ENCODE results near the gene CAPN2. TPM values are rescaled to one million over a fixed set of nuclear protein-coding genes. Genes with fewer than 3 reads are reported as not detected.

The CAPN2 gene
- total RNA-seq, 6 experiments from 2014 or later = 380 to 424 (median 413) TPM

DNA sequence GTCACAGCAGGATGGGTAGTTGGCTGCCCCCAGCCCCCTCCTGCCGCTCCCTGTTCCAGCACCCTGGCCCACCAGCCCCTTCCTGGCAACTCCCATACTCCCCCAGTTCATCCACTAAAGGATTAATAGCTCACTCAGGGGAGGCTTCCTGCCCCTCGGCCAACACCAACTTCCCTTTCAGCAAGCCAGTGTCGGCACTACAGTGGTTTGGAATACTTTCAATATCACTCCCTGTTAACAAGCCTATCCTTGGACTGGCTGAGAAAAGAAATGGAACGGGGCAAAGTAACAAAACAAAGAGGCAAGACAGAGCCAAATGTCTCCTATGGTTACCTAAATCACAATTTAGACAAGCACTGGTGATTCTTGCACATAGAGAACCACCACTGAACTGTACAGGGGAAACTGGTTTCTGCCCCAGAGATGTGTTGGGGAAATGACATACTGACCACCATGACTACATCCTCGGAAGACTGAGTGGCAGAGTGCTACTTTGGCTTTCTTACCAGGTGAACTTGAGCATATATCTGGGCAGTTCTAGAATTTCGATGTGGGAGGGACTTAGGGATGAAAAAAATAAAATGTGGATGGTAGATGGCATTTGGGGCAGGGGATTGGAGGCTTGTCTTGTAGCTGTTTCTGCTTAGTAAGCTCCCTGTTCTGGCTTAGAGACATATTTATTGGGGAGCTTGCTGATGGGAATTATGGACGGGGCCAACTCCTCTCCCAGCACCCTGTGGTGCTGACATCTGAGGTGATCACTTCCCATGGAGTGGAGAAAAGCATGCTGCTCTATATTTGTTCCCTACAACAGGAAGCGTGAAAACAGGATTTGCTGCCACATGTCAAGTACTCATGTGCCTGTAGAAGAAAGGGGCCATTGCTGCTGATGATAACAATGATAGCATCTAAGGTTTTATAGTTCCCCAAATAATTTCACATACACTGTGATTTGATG, 7.1 kb upstream of the CAPN2 start:
- Mint-ChIP-seq H3K27me3 (ENCODE audit: insufficient read depth) (peaks cover 2% of the 10 kb centered on the region; the same call in 1 of the 2 replicates), H3K4me1 (ENCODE audit: low read depth) (peaks cover 93% of the 10 kb centered on the region), H3K9me3 (no peaks in the 10 kb centered on the region), H3K27ac (peak overlapping the region; percentile 89), H3K4me3 (peak overlapping the region; percentile 62; the same call in 1 of the 2 replicates), H3K36me3 (ENCODE audit: low read depth) (peaks cover 4% of the 10 kb centered on the region; the same call in 1 of the 2 replicates)
- DNase-seq = no peak
- no peak for TF ChIP-seq CTCF (IDR thresholded peaks at IDR 0.05)

DNA sequence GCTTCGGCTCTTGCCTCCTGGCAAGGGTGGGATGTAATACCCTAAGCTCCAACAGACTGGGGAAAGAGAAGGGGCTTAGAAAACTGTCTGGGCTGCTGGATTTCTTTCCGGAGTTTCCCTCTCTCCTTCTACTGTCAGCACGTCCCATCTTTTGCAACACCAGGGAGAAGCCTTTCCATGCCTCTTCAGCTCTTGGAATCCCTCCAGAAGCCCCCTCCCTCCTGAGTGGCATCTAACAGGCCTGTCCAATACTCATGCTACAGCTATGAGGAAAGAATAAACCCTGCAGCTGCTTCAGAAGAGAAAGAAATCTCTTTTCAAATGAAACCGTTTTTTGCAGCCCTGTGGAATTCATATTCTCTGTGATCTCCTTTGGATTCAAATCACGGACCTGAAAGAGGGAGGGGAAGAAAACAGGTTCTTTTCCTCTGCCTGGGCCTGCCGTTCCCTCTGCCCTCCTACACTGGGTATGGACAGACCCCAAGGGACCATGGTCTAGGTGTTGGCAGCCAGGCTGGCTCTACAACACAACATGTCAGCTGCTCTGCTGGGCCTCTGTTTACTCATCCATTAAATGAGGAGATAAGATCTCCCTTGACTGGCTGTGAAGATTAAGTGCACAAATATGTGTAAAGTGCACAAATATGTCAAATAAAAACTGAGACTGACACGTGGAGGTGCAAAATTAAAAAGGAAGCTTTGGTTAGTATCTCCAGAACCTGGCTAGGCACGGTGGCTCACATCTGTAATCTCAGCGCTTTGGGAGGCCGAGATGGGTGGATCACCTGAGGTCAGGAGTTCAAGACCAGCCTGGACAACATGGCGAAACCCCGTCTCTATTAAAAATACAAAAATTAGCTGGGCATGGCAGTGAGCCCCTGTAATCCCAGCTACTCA, 6.0 kb upstream of the CAPN2 start:
- Mint-ChIP-seq H3K27me3 (ENCODE audit: insufficient read depth) (peaks cover 2% of the 10 kb centered on the region; the same call in 1 of the 2 replicates), H3K27ac (peak overlapping the region; percentile 89), H3K4me3 (peak overlapping the region; percentile 83), H3K9me3 (no peaks in the 10 kb centered on the region), H3K36me3 (ENCODE audit: low read depth) (peaks cover 4% of the 10 kb centered on the region; the same call in 1 of the 2 replicates), H3K4me1 (ENCODE audit: low read depth) (peaks cover 88% of the 10 kb centered on the region)
- TF ChIP-seq CTCF (IDR thresholded peaks at IDR 0.05) = no peak
- peak; percentile 81 for DNase-seq

DNA sequence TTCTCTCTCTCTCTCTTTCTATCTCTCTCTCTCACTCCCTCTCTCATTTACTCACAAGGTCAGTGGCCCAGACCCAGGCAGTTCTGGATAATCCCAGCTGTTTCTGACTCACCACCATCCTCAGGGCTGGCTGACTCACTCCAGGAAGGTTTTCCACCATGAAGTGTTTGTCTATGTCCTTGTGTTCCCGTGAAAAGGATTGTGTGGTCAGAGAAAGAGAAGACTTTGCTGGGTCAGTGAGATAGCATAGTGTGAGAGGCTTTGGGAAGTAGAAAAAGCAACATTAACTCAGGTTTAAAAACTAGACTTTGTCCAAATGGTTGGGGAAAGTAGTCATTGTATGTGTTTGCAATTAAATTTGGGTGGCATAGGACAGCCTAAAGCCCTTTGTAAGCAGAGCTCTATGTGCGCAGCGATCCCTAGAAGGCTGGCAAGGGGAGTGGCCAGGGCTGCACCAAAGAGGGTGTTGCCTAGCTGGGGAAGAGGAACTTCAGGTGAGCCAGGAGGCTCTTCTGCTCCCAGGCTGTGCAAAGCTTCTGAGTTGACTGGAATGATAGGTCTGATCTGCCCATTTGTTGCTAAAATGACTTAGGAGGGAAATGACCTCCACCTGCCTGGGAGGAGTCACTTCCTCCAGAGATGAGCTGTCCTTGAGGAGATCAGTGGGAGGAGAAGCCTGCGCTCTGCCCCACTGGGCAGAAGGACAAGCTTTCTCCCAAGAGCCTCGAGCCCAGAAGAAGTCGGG, 4.9 kb upstream of the CAPN2 start:
- peak; percentile 99 for DNase-seq
- H3K4me3 Mint-ChIP-seq = peak overlapping the region; percentile 83
- peaks cover 86% of the 10 kb centered on the region for H3K4me1 Mint-ChIP-seq (ENCODE audit: low read depth)
- peaks cover 2% of the 10 kb centered on the region; the same call in 1 of the 2 replicates for H3K27me3 Mint-ChIP-seq (ENCODE audit: insufficient read depth)
- TF ChIP-seq CTCF (IDR thresholded peaks at IDR 0.05) = no peak
- peaks cover 4% of the 10 kb centered on the region; the same call in 1 of the 2 replicates for H3K36me3 Mint-ChIP-seq (ENCODE audit: low read depth)
- H3K9me3 Mint-ChIP-seq = no peaks in the 10 kb centered on the region
- peak overlapping the region; percentile 89 for H3K27ac Mint-ChIP-seq

DNA sequence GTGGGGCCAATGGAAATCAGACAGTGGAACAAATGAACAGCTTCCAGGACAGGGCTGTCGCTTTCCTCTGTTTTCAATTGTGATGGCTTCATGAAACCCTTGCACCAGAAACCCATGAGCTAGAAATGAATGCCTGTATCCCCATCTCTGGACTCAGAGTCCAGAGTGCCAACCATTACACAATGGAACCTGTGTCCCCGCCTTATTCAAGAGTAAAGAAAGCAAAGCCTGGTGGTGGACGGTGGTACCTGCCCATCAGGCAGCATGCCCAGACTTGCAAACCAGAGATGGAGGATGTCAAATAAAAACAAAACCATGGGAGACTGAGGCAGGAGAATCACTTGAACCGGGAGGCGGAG, 4.4 kb upstream of the CAPN2 start:
- Mint-ChIP-seq H3K27me3 (ENCODE audit: insufficient read depth) (peaks cover 2% of the 10 kb centered on the region), H3K27ac (peak overlapping the region; percentile 89), H3K4me3 (peak overlapping the region; percentile 83), H3K9me3 (no peaks in the 10 kb centered on the region), H3K36me3 (ENCODE audit: low read depth) (peaks cover 5% of the 10 kb centered on the region), H3K4me1 (ENCODE audit: low read depth) (peaks cover 80% of the 10 kb centered on the region)
- no peak for DNase-seq
- TF ChIP-seq CTCF (IDR thresholded peaks at IDR 0.05) = peak; percentile 60
